ENCODE results near the gene KCNRG. TPM values are rescaled to one million over a fixed set of nuclear protein-coding genes. Genes with fewer than 3 reads are reported as not detected.
A peak's percentile ranks its signal among the peaks of the same experiment; 100 is the strongest.

The KCNRG gene
- total RNA-seq, 2 donors from 2014 or later = 0.19 to 0.45 TPM

DNA sequence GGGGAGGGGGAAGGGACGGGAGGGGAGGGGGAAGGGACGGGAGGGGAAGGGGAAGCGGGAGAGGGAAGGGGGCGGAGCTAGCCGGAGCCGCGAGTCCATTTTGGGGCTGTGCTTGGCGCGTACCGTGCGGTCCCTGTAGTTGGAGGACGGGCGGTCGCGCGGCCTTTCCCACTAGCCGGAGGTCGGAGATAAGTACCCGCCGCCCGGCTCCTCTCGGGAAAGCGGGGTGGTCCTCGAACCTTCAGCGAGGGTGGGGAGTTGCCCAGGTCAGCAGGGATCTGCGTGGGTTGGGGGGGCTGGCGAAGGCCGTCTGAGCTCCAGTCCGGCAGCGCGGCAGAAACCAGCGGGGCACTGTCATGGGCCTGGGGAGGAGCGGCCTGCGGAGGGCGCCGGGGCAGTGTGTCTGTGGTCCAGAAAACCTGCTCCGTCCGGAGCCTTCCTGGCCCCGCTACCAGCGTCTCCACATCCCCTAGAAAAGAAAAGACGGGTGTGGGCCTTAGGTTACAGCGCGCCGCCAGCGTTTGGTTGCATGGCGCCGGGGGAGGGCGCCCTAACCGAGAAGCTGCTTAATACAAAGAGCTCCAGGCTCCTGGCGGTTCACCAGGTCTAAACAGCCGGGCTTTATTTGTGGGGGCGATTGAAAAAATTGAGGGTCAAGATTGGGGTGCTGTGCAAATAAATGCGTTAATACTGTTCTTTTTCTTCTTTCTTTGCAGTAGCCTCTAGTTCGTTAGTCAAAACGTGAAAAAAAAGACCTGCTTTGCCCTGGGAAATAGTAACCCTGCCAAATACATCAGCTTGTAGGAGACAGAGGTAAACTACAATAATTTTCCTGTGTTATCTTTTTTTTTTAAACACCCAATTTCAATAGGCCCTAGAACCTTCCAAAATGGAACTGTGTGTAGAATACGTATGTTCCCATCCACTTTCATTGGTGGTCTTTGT is 18.0 kb upstream of the KCNRG start, which contains the start of gene TRIM13:
Gene TRIM13 (plus strand): TSS at position 92 of the 945 bp plus-strand sequence. CDS start 14,899 bp downstream, outside the sequence.
- peak within 1 kb of the TSS; percentile 97 for H3K4me3 Mint-ChIP-seq
- peaks cover 52% of the 10 kb centered on the region for H3K36me3 Mint-ChIP-seq (ENCODE audit: low read depth)
- H3K27me3 Mint-ChIP-seq = no peaks in the 10 kb centered on the region
- peaks cover 15% of the 10 kb centered on the region for H3K4me1 Mint-ChIP-seq
- no peaks in the 10 kb centered on the region for H3K9me3 Mint-ChIP-seq
- H3K27ac Mint-ChIP-seq = peak within 1 kb of the TSS; percentile 84
- peak; percentile 87 for ATAC-seq (replicated peaks)

- Mint-ChIP-seq H3K4me3 (peak overlapping the region; percentile 97), H3K9me3 (no peaks in the 10 kb centered on the region), H3K4me1 (peaks cover 15% of the 10 kb centered on the region), H3K27me3 (no peaks in the 10 kb centered on the region), H3K27ac (peak overlapping the region; percentile 84), H3K36me3 (ENCODE audit: low read depth) (peaks cover 60% of the 10 kb centered on the region)
- ATAC-seq (replicated peaks) = no peak
Measured at GRCh38 chr13:49997955-49998354, 17.3 kb upstream of the KCNRG start.

DNA sequence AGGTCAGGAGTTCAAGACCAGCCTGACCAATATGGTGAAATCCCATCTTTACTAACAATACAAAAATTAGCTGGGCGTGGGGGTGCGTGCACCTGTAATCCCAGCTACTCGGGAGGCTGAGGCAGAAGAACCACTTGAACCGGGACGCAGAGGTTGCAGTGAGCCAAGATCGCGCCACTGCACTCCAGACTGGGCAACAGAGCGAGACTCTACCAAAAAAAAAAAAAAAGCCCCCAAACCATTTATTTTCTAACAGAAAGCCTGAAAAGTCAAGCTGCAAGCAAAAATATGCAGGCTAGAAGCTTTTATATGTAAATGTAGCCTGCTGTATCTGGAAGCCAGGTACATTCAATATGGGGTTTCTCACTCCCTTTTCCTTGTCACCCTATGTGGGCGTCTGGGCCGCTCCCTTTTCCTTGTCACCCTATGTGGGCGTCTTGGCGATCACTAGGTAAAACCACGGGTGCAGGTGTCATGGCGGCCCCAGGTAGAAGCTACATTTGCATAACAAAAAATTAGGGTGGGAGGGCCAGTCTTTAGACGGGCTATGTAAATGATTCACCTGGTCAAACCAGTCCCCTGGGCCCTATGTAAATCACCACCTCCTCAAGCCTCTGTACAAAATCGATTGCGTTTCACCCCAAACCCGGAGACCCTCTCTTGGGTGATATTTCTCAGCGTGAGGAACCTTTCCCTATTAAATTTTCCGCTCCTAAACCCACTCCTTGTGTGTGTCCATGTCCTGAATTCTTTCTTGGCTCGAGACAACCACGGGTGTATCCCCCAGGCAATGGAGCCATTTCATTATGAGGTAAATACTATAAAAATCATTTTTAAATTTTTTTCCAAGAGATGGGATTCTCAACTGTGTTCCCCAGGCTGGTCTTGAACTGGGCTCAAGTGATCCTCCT is 16.3 kb upstream of the KCNRG start:
- Mint-ChIP-seq H3K36me3 (ENCODE audit: low read depth) (peaks cover 70% of the 10 kb centered on the region), H3K9me3 (no peaks in the 10 kb centered on the region), H3K27me3 (no peaks in the 10 kb centered on the region), H3K4me3 (peak overlapping the region; percentile 97), H3K4me1 (peaks cover 15% of the 10 kb centered on the region), H3K27ac (no peak overlapping the region)
- ATAC-seq (replicated peaks) = no peak

GRCh38 chr13:50001287-50001686 is 14.0 kb upstream of the KCNRG start:
- no peak for ATAC-seq (replicated peaks)
- H3K36me3 Mint-ChIP-seq (ENCODE audit: low read depth) = peaks cover 92% of the 10 kb centered on the region
- H3K4me3 Mint-ChIP-seq = no peak overlapping the region
- H3K27ac Mint-ChIP-seq = no peak overlapping the region
- H3K9me3 Mint-ChIP-seq = no peaks in the 10 kb centered on the region
- H3K27me3 Mint-ChIP-seq = no peaks in the 10 kb centered on the region
- peaks cover 23% of the 10 kb centered on the region for H3K4me1 Mint-ChIP-seq

- peaks cover 11% of the 10 kb centered on the region for H3K4me1 Mint-ChIP-seq
- H3K27ac Mint-ChIP-seq = peak overlapping the region; percentile 31
- no peak for ATAC-seq (replicated peaks)
- no peaks in the 10 kb centered on the region for H3K9me3 Mint-ChIP-seq
- no peak overlapping the region for H3K4me3 Mint-ChIP-seq
- H3K27me3 Mint-ChIP-seq = no peaks in the 10 kb centered on the region
- peaks cover 87% of the 10 kb centered on the region for H3K36me3 Mint-ChIP-seq (ENCODE audit: low read depth)
Measured at GRCh38 chr13:50006426-50007135, 8.7 kb upstream of the KCNRG start.

DNA sequence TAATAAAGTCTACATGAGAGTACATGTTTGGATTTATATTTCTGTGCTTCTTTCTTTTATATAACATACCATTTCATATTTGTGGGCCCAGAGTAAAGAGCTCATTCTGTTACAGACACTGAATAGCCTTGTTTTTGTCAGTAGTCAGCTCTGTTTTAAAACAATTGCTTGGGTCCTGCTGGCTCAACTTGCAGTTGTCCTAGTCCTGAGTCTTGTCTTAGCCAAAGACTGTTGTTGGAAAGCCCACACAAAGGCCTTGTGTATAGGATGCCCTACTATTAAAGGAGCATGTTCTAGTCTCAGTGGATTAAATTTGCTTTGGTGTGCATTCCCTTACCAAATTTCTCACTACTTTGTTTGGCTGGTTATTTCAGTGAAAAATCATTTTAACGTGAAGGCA is 3.8 kb upstream of the KCNRG start:
- Mint-ChIP-seq H3K36me3 (ENCODE audit: low read depth) (peaks cover 85% of the 10 kb centered on the region), H3K9me3 (no peaks in the 10 kb centered on the region), H3K4me1 (peaks cover 12% of the 10 kb centered on the region), H3K27ac (no peak overlapping the region), H3K4me3 (no peak overlapping the region), H3K27me3 (no peaks in the 10 kb centered on the region)
- ATAC-seq (replicated peaks) = no peak

GRCh38 chr13:50012396-50013169 is 2.7 kb upstream of the KCNRG start:
- H3K27ac Mint-ChIP-seq = no peak overlapping the region
- ATAC-seq (replicated peaks) = no peak

GRCh38 chr13:50014386-50014785 is 858 bp upstream of the KCNRG start:
- Mint-ChIP-seq H3K27ac (peak overlapping the region; percentile 37), H3K9me3 (peaks cover 3% of the 10 kb centered on the region), H3K36me3 (ENCODE audit: low read depth) (peaks cover 86% of the 10 kb centered on the region), H3K27me3 (no peaks in the 10 kb centered on the region), H3K4me3 (no peak overlapping the region), H3K4me1 (peaks cover 16% of the 10 kb centered on the region)
- no peak for ATAC-seq (replicated peaks)

More at GRCh38 chr13:50012396-50013169, 2.7 kb upstream of the KCNRG start:
- peaks cover 85% of the 10 kb centered on the region for H3K36me3 Mint-ChIP-seq (ENCODE audit: low read depth)
- peaks cover 11% of the 10 kb centered on the region for H3K4me1 Mint-ChIP-seq
- H3K27me3 Mint-ChIP-seq = no peaks in the 10 kb centered on the region
- H3K9me3 Mint-ChIP-seq = no peaks in the 10 kb centered on the region
- H3K4me3 Mint-ChIP-seq = no peak overlapping the region

GRCh38 chr13:50015750-50016149 is 506 bp downstream of the KCNRG start:
- Mint-ChIP-seq H3K36me3 (ENCODE audit: low read depth) (peaks cover 85% of the 10 kb centered on the region), H3K27me3 (no peaks in the 10 kb centered on the region), H3K4me1 (peaks cover 16% of the 10 kb centered on the region), H3K4me3 (no peak overlapping the region), H3K27ac (peak overlapping the region; percentile 46), H3K9me3 (peaks cover 3% of the 10 kb centered on the region)
- ATAC-seq (replicated peaks) = no peak

GRCh38 chr13:50016444-50016843 is 1.2 kb downstream of the KCNRG start:
- H3K36me3 Mint-ChIP-seq (ENCODE audit: low read depth) = peaks cover 80% of the 10 kb centered on the region
- no peak for ATAC-seq (replicated peaks)
- no peak overlapping the region for H3K27ac Mint-ChIP-seq
- H3K4me3 Mint-ChIP-seq = no peak overlapping the region
- no peaks in the 10 kb centered on the region for H3K27me3 Mint-ChIP-seq
- H3K9me3 Mint-ChIP-seq = peaks cover 3% of the 10 kb centered on the region
- peaks cover 16% of the 10 kb centered on the region for H3K4me1 Mint-ChIP-seq

DNA sequence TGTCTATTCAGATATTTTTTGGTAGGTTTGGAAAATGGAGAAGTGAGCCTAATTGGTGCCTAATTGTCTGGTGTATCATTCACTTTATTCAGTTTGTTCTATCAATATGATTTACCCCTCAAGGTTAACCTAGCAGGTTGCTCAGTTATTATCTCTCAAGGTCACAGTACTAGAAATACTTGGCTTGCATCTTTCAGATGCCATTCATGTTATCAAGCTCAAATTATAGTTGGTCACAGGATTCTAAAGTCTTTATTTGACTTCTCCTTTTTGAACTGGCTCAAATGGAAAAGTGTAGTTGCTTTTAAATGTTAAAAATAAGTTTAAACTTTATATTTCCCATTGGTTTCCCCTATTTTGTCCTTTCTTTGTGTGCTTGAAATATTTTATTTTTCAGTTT is 2.6 kb downstream of the KCNRG start:
- no peak overlapping the region for H3K27ac Mint-ChIP-seq
- H3K4me1 Mint-ChIP-seq = peaks cover 16% of the 10 kb centered on the region
- peaks cover 3% of the 10 kb centered on the region for H3K9me3 Mint-ChIP-seq
- H3K36me3 Mint-ChIP-seq (ENCODE audit: low read depth) = peaks cover 74% of the 10 kb centered on the region
- no peak for ATAC-seq (replicated peaks)
- no peak overlapping the region for H3K4me3 Mint-ChIP-seq
- no peaks in the 10 kb centered on the region for H3K27me3 Mint-ChIP-seq

- peaks cover 66% of the 10 kb centered on the region for H3K36me3 Mint-ChIP-seq (ENCODE audit: low read depth)
- no peak overlapping the region for H3K4me3 Mint-ChIP-seq
- H3K9me3 Mint-ChIP-seq = no peaks in the 10 kb centered on the region
- H3K4me1 Mint-ChIP-seq = peaks cover 13% of the 10 kb centered on the region
- no peak overlapping the region for H3K27ac Mint-ChIP-seq
- no peak for ATAC-seq (replicated peaks)
- H3K27me3 Mint-ChIP-seq = no peaks in the 10 kb centered on the region
Measured at GRCh38 chr13:50025436-50025835, 10.2 kb downstream of the KCNRG start.

DNA sequence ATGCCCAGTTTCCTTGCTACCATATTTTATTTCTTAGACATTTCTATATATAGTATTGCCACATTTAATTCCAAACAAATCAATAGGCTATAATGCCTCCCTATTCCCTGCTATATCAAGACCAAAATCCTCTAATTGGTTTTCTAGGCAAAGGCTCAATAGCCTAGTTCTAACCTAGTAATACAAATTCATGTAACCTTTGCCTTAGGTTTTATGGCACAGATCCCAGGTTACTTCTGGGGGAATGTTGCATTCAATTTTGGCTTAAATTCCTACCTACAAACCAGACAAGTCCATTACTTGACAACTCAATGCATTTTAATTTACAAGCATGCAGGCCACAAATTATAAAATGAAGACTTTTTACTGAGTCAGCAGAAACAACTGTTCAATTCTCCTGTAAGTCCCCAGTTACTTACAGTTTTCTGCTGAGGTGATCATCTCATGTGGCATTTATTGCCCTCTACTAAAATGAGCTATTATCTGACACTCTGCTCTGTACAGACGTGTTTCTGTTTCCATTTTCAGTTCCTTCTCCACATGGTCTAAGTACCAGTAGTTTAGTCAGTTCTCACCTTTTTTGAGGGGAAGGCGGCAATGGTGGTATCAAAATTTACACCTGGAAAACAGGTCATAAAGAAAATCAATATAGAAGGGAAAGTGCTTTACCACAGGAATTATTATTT is 11.7 kb downstream of the KCNRG start:
- H3K27ac Mint-ChIP-seq = peak overlapping the region; percentile 63
- no peak for ATAC-seq (replicated peaks)
- H3K4me3 Mint-ChIP-seq = no peak overlapping the region
- H3K36me3 Mint-ChIP-seq (ENCODE audit: low read depth) = peaks cover 62% of the 10 kb centered on the region
- H3K4me1 Mint-ChIP-seq = peaks cover 13% of the 10 kb centered on the region
- no peaks in the 10 kb centered on the region for H3K27me3 Mint-ChIP-seq
- no peaks in the 10 kb centered on the region for H3K9me3 Mint-ChIP-seq
